GM21367 (cell line): ENCODE measurements around the gene LAMB3.

ENCODE experiments used
- ATAC-seq: cut with Tn5 transposase; IDR thresholded peaks from one replicate; pipeline ENCODE4 v1.9.1; 2021; ENCODE audit not compliant: unreplicated experiment

LAMB3 gene

GRCh38 chr1:209598227-209598626 lies 54.0 kb downstream of the LAMB3 start:
- no peak for ATAC-seq

GRCh38 chr1:209597499-209597898 lies 54.7 kb downstream of the LAMB3 start:
- no peak for ATAC-seq

GRCh38 chr1:209595599-209596285 lies 56.5 kb downstream of the LAMB3 start:
- no peak for ATAC-seq

GRCh38 chr1:209595028-209595427 lies 57.2 kb downstream of the LAMB3 start:
- ATAC-seq: no peak

- ATAC-seq: no peak
Observed at GRCh38 chr1:209594440-209594839, 57.8 kb downstream of the LAMB3 start.

GRCh38 chr1:209593747-209594146 lies 58.5 kb downstream of the LAMB3 start:
- no peak for ATAC-seq

GRCh38 chr1:209590405-209590804 lies 61.8 kb downstream of the LAMB3 start:
- ATAC-seq: no peak

GRCh38 chr1:209589863-209590262 lies 62.4 kb downstream of the LAMB3 start:
- no peak for ATAC-seq

- ATAC-seq: no peak
Observed at GRCh38 chr1:209589440-209589839, 62.8 kb downstream of the LAMB3 start.

- no peak for ATAC-seq
Observed at GRCh38 chr1:209587789-209588188, 64.4 kb downstream of the LAMB3 start.

GRCh38 chr1:209586221-209586740 lies 65.9 kb downstream of the LAMB3 start:
- no peak for ATAC-seq

- ATAC-seq: no peak
Observed at GRCh38 chr1:209585672-209586071, 66.6 kb downstream of the LAMB3 start.

GRCh38 chr1:209585197-209585596 lies 67.0 kb downstream of the LAMB3 start:
- no peak for ATAC-seq

GRCh38 chr1:209584231-209584672 lies 68.0 kb downstream of the LAMB3 start:
- ATAC-seq: no peak

GRCh38 chr1:209583408-209583807 lies 68.8 kb downstream of the LAMB3 start, which contains the start of gene CAMK1G:
Gene CAMK1G (plus strand): TSS chr1:209583714. CDS start chr1:209594984, 11,270 bp downstream.
- no peak for ATAC-seq

GRCh38 chr1:209580577-209580976 lies 71.6 kb downstream of the LAMB3 start:
- no peak for ATAC-seq

- no peak for ATAC-seq
Observed at GRCh38 chr1:209577346-209577745, 74.9 kb downstream of the LAMB3 start.

- peak; percentile 77 for ATAC-seq
Observed at GRCh38 chr1:209576392-209577197, 75.6 kb downstream of the LAMB3 start.

GRCh38 chr1:209570743-209571142 lies 81.5 kb downstream of the LAMB3 start:
- no peak for ATAC-seq

- ATAC-seq: no peak
Observed at GRCh38 chr1:209569455-209570207, 82.6 kb downstream of the LAMB3 start.

- no peak for ATAC-seq
Observed at GRCh38 chr1:209567698-209568175, 84.5 kb downstream of the LAMB3 start.
